HEK293T (cell line): Measurements from ENCODE around the gene SCTR.

Experiments
- NFRKB ChIP-seq: fragments of 450-650 bp; IDR thresholded peaks from 2 replicates; pipeline ENCODE4 v1.6.1; 2016; ENCODE audit warnings: mild to moderate bottlenecking, moderate library complexity
- ZNF384 ChIP-seq: fragments of 450-650 bp; IDR thresholded peaks from 2 replicates; pipeline ENCODE4 v1.6.1; 2016

- TF ChIP-seq ZNF384: no peak
- TF ChIP-seq NFRKB: no peak
These were observed 12.3 kb downstream of the SCTR start for GRCh38 chr2:119511989-119512388.
